ENCODE data around the gene SLC38A8. TPM values are rescaled to one million over a fixed set of nuclear protein-coding genes. Genes with fewer than 3 reads are reported as not detected.

SLC38A8 gene
- total RNA-seq, 1 experiment from 2014 or later: not detected

DNA sequence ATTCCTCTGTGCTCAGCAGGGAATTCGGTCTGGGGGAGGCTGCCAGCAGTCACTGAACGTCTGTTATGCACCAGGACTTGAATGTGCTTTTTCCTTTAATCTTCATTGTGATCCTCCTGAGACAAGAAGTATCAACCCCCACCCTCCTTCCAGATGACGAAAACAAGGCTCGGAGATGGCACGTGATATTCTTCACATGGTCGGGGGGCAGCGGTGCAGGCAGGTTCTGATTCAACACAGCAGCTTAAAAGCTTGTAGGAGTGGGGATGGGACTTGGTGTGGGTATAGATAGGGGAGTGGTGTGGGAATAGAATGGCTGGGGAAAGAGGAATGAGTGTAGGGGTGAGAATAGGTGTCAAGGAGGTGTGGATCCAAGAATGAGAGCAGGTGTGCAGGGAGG lies 68.1 kb downstream of the SLC38A8 start:
- H3K9me3 ChIP-seq: no peaks in the 10 kb centered on the region
- DNase-seq: no peak
- H3K36me3 ChIP-seq: no peaks in the 10 kb centered on the region

DNA sequence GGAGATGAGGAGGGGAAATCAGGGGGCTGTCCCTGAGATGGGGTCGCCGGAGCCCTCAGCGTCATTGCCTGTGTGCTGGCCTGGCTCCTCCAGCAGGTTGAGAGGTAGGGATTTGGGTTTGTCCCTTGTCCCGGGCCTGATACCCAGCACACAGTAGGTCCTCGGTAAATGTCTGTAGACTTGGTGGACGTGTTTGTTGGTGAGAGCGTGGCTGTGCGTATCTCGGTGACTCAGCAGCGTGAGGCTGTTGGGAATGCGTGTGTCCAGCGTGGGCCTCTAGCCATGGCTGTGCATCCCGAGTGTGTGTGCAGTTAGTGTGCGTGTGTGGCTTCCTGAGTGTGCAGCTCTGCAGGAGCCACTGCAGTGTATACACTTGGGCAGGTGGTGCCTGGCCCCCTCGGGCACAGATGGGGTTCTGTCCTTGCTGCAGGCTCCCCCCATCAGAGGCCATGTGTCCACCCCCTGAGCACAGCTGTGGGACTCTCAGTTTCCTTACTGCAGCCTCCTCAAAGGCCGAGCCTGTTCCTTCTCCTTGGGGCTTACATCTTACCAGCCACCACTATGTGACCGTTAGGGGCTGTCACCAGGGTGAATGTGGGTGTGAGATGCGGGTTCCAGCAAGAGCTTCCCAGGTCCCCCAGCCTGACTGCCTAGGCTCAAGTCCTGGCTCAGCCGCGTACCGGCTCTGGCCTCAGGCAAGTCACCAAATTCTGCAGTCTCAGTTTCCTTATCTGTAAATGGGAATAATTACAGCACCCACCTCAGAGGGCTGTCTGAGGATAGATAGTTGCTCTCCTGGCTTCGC lies 68.8 kb downstream of the SLC38A8 start:
- H3K9me3 ChIP-seq: no peaks in the 10 kb centered on the region
- no peaks in the 10 kb centered on the region for H3K36me3 ChIP-seq
- DNase-seq: no peak
- H3K27me3 ChIP-seq: no peaks in the 10 kb centered on the region
- no peak overlapping the region for H3K4me3 ChIP-seq

More for the DNA sequence above, 68.1 kb downstream of the SLC38A8 start:
- no peaks in the 10 kb centered on the region for H3K27me3 ChIP-seq
- H3K4me3 ChIP-seq: no peak overlapping the region

GRCh38 chr16:83973077-83973476 lies 69.5 kb downstream of the SLC38A8 start:
- Histone ChIP-seq H3K27me3 (no peaks in the 10 kb centered on the region), H3K9me3 (no peaks in the 10 kb centered on the region), H3K36me3 (no peaks in the 10 kb centered on the region), H3K4me3 (no peak overlapping the region)
- DNase-seq: no peak

DNA sequence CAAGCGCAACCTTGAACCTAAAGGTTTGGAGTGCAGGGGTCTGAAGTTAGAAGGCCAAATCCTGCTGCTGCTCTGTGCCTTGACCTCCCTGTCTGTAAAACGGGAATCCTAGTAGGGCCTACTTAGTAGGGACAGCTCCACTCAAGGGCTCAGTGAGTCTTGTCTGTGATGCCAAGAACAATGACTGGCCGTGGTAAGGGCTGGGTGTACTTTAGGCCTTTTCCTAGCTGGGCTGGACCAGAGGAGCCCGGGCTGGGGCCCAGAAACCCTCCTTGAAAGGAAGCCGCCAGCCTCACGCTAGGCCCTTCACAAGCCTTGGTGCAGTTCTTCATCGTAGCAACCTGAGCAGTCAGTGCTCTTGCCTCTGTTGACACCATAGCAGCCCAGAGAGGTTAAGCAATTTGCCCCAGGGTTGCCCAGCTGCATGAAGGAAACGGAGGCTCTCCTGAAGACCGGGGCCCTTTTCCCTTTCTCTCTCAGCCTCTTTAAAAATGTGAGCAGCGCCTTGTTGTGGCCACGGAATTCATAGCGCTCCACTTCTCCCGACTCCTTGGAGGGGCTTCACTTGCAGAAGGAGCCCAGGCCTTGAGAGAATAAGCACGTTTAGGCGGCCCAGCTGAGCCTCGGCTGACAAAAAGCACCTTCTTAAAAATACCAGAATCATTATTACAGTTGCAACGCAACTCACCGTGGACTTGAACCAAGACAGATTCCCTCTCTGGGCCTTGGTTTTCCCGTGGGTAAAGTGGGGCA lies 70.2 kb downstream of the SLC38A8 start:
- no peaks in the 10 kb centered on the region for H3K36me3 ChIP-seq
- no peak for DNase-seq
- no peak overlapping the region for H3K4me3 ChIP-seq
- H3K9me3 ChIP-seq: no peaks in the 10 kb centered on the region
- H3K27me3 ChIP-seq: no peaks in the 10 kb centered on the region

DNA sequence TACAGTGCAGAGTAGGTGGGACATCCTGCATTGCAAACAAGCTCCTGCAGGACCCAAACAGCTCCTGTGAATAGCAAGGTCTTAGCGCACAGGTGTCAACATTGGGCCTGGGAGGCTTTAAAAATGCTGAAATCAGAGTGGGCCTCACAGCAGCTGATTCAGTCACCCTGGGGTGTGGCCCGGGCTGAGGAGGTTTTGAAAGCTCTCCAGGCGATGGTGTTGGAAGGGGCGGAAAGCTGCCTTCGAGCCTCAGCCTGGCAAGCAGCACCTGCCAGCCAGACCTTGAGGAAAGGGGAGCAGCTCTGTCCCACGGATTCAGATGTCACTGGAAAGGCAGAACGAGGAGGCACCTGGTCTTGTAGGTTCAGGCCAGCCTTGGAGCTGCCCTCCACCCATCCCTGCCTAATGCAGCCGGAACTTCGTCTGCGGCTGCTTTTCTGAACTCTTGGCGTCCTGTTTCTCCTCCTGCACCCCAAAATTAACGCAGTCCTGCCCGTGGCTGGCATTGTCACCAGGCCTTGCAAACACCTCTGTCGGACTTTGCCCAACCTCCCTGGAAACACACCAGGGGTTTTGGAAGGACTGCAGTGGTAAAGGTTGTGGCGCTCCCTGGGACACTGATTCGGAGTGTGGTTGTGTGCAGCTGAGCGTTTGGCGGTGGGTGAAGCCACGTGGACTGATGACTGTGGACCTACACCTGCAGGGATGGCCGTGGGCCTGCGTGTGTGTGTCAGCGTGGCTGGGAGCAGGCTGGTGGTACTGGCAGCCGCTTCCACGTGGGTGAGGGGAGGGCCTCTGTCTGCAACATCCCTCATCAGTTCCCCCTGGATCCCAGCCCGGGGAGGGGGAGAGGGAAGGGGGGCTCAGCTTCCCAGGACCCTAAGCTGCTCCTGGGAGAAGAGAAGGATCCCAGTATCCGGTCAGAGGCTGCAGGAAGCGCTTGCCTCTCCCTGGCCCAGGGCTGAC lies 71.1 kb downstream of the SLC38A8 start:
- DNase-seq: no peak
- no peaks in the 10 kb centered on the region for H3K27me3 ChIP-seq
- no peaks in the 10 kb centered on the region for H3K36me3 ChIP-seq
- H3K9me3 ChIP-seq: no peaks in the 10 kb centered on the region
- H3K4me3 ChIP-seq: no peak overlapping the region

DNA sequence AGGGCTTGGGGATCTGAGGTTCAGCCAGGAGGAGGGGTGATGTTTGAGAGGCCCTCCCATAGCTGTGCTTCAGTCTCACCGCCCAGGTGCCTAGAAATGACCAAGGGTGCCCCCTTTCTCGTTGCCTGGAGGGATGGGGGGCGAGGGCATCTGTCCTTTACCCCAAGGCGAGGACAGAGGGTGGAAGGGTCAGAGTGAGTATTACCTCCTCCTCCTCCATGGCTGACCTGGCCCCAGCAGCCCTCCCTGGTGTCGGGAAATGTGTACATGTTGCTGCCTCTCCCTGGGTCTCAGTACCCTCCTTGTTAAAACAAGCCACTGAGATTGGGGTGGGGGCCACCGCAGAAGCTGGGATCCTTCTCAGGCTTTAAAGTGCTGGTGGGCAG lies 72.2 kb downstream of the SLC38A8 start:
- Histone ChIP-seq H3K9me3 (no peaks in the 10 kb centered on the region), H3K27me3 (no peaks in the 10 kb centered on the region), H3K4me3 (no peak overlapping the region), H3K36me3 (no peaks in the 10 kb centered on the region)
- no peak for DNase-seq

DNA sequence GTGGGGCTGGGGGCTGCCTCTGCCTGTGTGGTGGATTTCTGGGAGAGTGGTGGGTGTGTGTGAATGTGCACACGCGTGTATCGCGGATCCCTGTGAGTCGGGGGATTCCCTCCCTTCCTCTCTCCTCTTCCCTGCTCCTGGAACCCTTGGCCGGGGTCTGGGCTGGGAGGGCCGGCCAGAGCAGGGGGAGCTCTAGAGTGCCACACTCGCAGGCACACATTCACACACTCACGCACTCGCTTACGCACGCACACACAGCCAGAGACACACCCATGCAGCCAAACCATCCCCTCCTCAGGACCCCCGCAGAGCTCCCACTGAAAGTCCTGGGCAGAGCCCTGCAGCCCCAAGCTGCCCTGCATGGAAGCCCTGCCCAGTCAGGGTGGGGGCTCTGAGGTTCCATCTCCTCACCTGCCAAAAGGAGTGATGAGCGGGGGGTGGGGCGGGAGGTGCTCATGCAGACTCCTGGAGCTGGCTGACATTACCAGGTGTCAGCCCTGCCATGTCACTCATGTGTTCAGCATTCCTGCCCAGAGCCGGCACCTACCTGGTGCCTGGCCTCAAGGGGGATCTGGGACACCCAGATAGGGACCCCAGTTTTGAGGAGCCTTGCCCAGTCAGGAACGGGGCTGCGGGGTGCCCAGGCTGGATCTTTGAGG lies 72.7 kb downstream of the SLC38A8 start:
- no peaks in the 10 kb centered on the region for H3K36me3 ChIP-seq
- H3K27me3 ChIP-seq: no peaks in the 10 kb centered on the region

GRCh38 chr16:83968891-83969649 lies 73.5 kb downstream of the SLC38A8 start:
- Histone ChIP-seq H3K36me3 (no peaks in the 10 kb centered on the region), H3K4me3 (no peak overlapping the region), H3K27me3 (no peaks in the 10 kb centered on the region), H3K9me3 (no peaks in the 10 kb centered on the region)
- DNase-seq: no peak

More for the DNA sequence above, 72.7 kb downstream of the SLC38A8 start:
- no peak for DNase-seq
- H3K4me3 ChIP-seq: no peak overlapping the region
- no peaks in the 10 kb centered on the region for H3K9me3 ChIP-seq

- H3K36me3 ChIP-seq: no peaks in the 10 kb centered on the region
- no peak for DNase-seq
- no peaks in the 10 kb centered on the region for H3K27me3 ChIP-seq
- H3K4me3 ChIP-seq: no peak overlapping the region
- H3K9me3 ChIP-seq: no peaks in the 10 kb centered on the region
Measured at GRCh38 chr16:83968306-83968851, 74.2 kb downstream of the SLC38A8 start.

DNA sequence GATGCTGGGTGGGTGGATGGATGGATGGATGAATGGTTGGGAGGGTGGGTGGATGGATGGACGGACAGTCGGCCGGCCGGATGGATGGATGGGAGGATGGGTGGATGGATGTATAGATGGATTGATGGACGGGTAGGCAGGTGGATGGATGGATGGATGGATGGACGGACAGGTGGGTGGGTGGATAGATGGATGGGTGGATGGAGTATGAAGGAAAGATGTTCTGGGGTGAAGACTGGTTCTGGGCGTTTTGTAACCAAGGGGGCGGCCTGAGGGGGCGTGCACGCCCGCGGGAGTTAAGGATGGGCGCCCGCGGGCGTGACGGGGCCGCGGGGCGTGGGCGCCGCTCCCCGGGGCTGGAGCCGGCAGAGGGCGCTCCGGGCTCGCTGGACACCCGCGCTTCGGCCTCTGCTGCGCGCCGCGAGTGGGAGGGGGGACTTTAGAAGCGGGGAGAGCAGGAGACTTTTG lies 74.7 kb downstream of the SLC38A8 start, which contains the start of gene NECAB2:
NECAB2 (plus strand) TSS at position 407 of the 468 bp plus-strand sequence. CDS start 405 bp downstream, outside the sequence.
- no peak within 1 kb of the TSS for H3K4me3 ChIP-seq
- no peaks in the 10 kb centered on the region for H3K27me3 ChIP-seq
- H3K36me3 ChIP-seq: no peaks in the 10 kb centered on the region
- H3K9me3 ChIP-seq: no peaks in the 10 kb centered on the region
- DNase-seq: peak; percentile 29

DNA sequence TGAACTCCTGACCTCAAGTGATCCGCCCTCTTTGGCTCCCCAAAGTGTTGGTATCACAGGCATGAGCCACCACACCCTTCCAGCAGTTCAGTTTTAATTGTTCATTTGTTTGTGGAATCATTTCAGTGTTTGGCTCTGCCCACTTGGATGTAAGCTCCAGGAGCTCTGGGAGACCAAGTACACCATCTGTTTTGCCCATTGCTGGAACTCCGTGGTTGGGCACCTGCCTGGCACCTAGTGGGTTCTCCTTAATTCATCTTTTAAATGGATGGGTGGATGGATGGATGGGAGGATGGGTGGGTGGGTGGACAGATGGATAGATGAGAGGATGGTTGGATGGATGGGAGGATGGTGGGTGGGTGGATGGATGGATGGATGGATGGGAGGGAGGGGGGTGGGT lies 75.5 kb downstream of the SLC38A8 start:
- H3K27me3 ChIP-seq: no peaks in the 10 kb centered on the region
- no peaks in the 10 kb centered on the region for H3K9me3 ChIP-seq
- no peak for DNase-seq
- H3K36me3 ChIP-seq: no peaks in the 10 kb centered on the region
- H3K4me3 ChIP-seq: no peak overlapping the region

GRCh38 chr16:83966153-83966696 lies 76.4 kb downstream of the SLC38A8 start:
- no peaks in the 10 kb centered on the region for H3K36me3 ChIP-seq
- no peak overlapping the region for H3K4me3 ChIP-seq
- no peaks in the 10 kb centered on the region for H3K9me3 ChIP-seq
- no peak for DNase-seq
- no peaks in the 10 kb centered on the region for H3K27me3 ChIP-seq

DNA sequence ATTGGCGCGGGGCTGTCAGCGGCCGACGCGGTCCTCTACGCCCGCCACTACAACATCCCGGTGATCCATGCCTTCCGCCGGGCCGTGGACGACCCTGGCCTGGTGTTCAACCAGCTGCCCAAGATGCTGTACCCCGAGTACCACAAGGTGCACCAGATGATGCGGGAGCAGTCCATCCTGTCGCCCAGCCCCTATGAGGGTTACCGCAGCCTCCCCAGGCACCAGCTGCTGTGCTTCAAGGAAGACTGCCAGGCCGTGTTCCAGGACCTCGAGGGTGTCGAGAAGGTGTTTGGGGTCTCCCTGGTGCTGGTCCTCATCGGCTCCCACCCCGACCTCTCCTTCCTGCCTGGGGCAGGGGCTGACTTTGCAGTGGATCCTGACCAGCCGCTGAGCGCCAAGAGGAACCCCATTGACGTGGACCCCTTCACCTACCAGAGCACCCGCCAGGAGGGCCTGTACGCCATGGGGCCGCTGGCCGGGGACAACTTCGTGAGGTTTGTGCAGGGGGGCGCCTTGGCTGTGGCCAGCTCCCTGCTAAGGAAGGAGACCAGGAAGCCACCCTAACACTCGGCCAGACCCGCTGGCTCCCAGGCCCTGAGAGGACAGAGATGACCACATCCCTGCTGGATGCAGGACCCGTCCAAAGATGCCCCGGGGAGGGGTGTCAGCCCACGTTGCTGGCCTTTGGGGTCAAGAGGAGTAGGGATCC lies 77.0 kb downstream of the SLC38A8 start:
- Histone ChIP-seq H3K27me3 (no peaks in the 10 kb centered on the region), H3K9me3 (no peaks in the 10 kb centered on the region), H3K4me3 (no peak overlapping the region), H3K36me3 (no peaks in the 10 kb centered on the region)
- DNase-seq: no peak

DNA sequence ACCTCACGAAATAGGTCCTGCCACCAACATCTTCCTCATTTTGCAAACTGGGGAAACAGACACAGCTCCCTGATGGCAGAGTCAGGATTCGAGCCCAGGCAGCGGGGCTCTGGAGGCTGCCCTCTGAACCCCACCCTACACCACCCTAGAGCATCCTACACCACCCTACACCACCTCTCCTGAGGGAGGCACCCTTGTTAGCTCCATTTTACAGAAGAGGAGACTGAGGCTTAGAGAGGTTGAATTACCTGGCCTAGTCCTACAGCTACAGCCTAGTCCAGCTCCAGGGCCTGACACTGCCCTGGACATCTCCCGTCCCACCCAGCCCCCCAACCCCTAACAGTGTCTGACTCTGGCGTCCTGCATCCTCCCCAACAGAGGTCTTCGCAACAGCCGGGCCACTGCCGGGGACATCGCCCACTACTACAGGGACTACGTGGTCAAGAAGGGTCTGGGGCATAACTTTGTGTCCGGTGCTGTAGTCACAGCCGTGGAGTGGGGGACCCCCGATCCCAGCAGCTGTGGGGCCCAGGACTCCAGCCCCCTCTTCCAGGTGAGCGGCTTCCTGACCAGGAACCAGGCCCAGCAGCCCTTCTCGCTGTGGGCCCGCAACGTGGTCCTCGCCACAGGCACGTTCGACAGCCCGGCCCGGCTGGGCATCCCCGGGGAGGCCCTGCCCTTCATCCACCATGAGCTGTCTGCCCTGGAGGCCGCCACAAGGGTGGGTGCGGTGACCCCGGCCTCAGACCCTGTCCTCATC lies 77.7 kb downstream of the SLC38A8 start:
- Histone ChIP-seq H3K9me3 (no peaks in the 10 kb centered on the region), H3K36me3 (no peaks in the 10 kb centered on the region), H3K27me3 (no peaks in the 10 kb centered on the region), H3K4me3 (no peak overlapping the region)
- DNase-seq: no peak
